ENCODE data around the gene CCDC27.

The CCDC27 gene

GRCh38 chr1:3752400-3752945 lies at the start of gene CCDC27:
Gene CCDC27 (plus strand): TSS chr1:3752450. CDS start chr1:3752482, 32 bp downstream.
- no peak for DNase-seq (ENCODE audit: low spot score)

- DNase-seq (ENCODE audit: low spot score) = no peak
Observed at GRCh38 chr1:3702528-3702927, 49.7 kb upstream of the CCDC27 start.

GRCh38 chr1:3702990-3703728 lies 49.1 kb upstream of the CCDC27 start:
- no peak for DNase-seq (ENCODE audit: low spot score)

- DNase-seq (ENCODE audit: low spot score) = no peak
Observed at GRCh38 chr1:3703786-3704371, 48.4 kb upstream of the CCDC27 start.

- no peak for DNase-seq (ENCODE audit: low spot score)
Observed at GRCh38 chr1:3705341-3705950, 46.8 kb upstream of the CCDC27 start.

- no peak for DNase-seq (ENCODE audit: low spot score)
Observed at GRCh38 chr1:3706651-3707297, 45.5 kb upstream of the CCDC27 start.

GRCh38 chr1:3707298-3707938 lies 44.8 kb upstream of the CCDC27 start:
- peak; percentile 79 for DNase-seq (ENCODE audit: low spot score)

- no peak for DNase-seq (ENCODE audit: low spot score)
Observed at GRCh38 chr1:3707939-3708328, 44.3 kb upstream of the CCDC27 start.

GRCh38 chr1:3708791-3709190 lies 43.5 kb upstream of the CCDC27 start:
- peak; percentile 73 for DNase-seq (ENCODE audit: low spot score)

GRCh38 chr1:3710251-3710650 lies 42.0 kb upstream of the CCDC27 start:
- DNase-seq (ENCODE audit: low spot score) = no peak

- no peak for DNase-seq (ENCODE audit: low spot score)
Observed at GRCh38 chr1:3711381-3711779, 40.9 kb upstream of the CCDC27 start.

- no peak for DNase-seq (ENCODE audit: low spot score)
Observed at GRCh38 chr1:3711780-3712451, 40.3 kb upstream of the CCDC27 start.

- DNase-seq (ENCODE audit: low spot score) = no peak
Observed at GRCh38 chr1:3712573-3713535, 39.4 kb upstream of the CCDC27 start.

GRCh38 chr1:3713840-3714239 lies 38.4 kb upstream of the CCDC27 start:
- DNase-seq (ENCODE audit: low spot score) = no peak

GRCh38 chr1:3714284-3714741 lies 37.9 kb upstream of the CCDC27 start:
- no peak for DNase-seq (ENCODE audit: low spot score)

GRCh38 chr1:3714814-3715213 lies 37.4 kb upstream of the CCDC27 start:
- no peak for DNase-seq (ENCODE audit: low spot score)

GRCh38 chr1:3716351-3716750 lies 35.9 kb upstream of the CCDC27 start:
- DNase-seq (ENCODE audit: low spot score) = no peak

- no peak for DNase-seq (ENCODE audit: low spot score)
Observed at GRCh38 chr1:3717041-3717714, 35.1 kb upstream of the CCDC27 start.

- peak; percentile 97 for DNase-seq (ENCODE audit: low spot score)
Observed at GRCh38 chr1:3717715-3718601, 34.3 kb upstream of the CCDC27 start.
